ENCODE measurements around the gene RRAS2. TPM values are rescaled to one million over a fixed set of nuclear protein-coding genes. Genes with fewer than 3 reads are reported as not detected.

The RRAS2 gene
- total and polyA plus RNA-seq, 9 of the 15 experiments (the other 6 are each of a cell fraction or from before 2014, with no cell fraction given), result 9.4 to 47.5 (median 37.6) TPM

DNA sequence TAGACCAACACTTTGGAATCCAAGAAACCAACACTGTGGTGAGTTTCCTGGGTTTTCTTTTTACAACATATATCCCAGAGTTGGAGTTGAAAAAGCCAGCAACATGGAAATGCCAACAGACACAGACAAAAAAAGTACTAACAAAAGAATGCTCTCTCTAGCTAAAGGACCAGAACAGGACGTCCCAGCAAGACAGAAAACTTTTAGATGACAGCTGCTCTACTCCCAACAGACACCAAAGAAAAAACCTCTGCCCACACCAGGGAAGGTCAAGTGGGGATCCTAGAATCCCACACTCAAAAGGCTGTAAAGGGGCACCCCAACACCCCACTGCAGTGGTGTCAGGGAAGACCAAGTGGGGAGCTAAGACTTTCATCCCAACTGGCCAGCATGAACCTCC is 23.3 kb downstream of the RRAS2 start:
- BruUV-seq (replicated peaks), result no TSS peak
- intact Hi-C loops (cut with micrococcal nuclease), result no loop called here

More for the DNA sequence above, 23.3 kb downstream of the RRAS2 start:
- in situ Hi-C loops (cut with MboI), result no loop called here
- no peaks in the 10 kb centered on the region for H3K36me3 ChIP-seq (ENCODE audit: control insufficient read depth, insufficient read depth, low read length)
- no peaks in the 10 kb centered on the region; a peak in 1 of 5 replicates for H3K4me1 ChIP-seq (replicated peaks in 1 of 2; ENCODE audit: control insufficient read depth in 2 of 2, insufficient read depth in 2 of 2, low read length in 2 of 2)
- no peaks in the 10 kb centered on the region for H3K27me3 ChIP-seq (ENCODE audit: control insufficient read depth in 2 of 2, insufficient read depth in 2 of 2, low read length in 2 of 2)
- H2AFZ ChIP-seq (ENCODE audit: low read depth, low read length), result no peak overlapping the region
- TF ChIP-seq FIP1L1 (IDR thresholded peaks at IDR 0.05; ENCODE audit: low read depth, low read length, poor library complexity, severe bottlenecking) (no peak), FOXK1 (CRISPR knock-in tag; IDR thresholded peaks at IDR 0.05; ENCODE audit: borderline replicate concordance) (no peak), FOS (IDR thresholded peaks at IDR 0.05; ENCODE audit: extremely low read depth, insufficient read length) (no peak), CREM (IDR thresholded peaks at IDR 0.05; ENCODE audit: low read depth) (no peak), BRD4 (IDR thresholded peaks at IDR 0.05) (no peak), HDAC8 (tag; IDR thresholded peaks at IDR 0.05) (no peak)
- TF ChIP-seq, protein P1, sequence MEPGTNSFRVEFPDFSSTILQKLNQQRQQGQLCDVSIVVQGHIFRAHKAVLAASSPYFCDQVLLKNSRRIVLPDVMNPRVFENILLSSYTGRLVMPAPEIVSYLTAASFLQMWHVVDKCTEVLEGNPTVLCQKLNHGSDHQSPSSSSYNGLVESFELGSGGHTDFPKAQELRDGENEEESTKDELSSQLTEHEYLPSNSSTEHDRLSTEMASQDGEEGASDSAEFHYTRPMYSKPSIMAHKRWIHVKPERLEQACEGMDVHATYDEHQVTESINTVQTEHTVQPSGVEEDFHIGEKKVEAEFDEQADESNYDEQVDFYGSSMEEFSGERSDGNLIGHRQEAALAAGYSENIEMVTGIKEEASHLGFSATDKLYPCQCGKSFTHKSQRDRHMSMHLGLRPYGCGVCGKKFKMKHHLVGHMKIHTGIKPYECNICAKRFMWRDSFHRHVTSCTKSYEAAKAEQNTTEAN (CRISPR knock-in tag; IDR thresholded peaks at IDR 0.05), result no peak
- TF ChIP-seq, protein P2, sequence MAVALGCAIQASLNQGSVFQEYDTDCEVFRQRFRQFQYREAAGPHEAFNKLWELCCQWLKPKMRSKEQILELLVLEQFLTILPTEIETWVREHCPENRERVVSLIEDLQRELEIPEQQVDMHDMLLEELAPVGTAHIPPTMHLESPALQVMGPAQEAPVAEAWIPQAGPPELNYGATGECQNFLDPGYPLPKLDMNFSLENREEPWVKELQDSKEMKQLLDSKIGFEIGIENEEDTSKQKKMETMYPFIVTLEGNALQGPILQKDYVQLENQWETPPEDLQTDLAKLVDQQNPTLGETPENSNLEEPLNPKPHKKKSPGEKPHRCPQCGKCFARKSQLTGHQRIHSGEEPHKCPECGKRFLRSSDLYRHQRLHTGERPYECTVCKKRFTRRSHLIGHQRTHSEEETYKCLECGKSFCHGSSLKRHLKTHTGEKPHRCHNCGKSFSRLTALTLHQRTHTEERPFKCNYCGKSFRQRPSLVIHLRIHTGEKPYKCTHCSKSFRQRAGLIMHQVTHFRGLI (CRISPR knock-in tag; IDR thresholded peaks at IDR 0.05), result no peak
- TF ChIP-seq, protein P3, sequence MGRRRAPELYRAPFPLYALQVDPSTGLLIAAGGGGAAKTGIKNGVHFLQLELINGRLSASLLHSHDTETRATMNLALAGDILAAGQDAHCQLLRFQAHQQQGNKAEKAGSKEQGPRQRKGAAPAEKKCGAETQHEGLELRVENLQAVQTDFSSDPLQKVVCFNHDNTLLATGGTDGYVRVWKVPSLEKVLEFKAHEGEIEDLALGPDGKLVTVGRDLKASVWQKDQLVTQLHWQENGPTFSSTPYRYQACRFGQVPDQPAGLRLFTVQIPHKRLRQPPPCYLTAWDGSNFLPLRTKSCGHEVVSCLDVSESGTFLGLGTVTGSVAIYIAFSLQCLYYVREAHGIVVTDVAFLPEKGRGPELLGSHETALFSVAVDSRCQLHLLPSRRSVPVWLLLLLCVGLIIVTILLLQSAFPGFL (CRISPR knock-in tag; IDR thresholded peaks at IDR 0.05), result no peak
- POLR2A ChIA-PET, result interaction anchor here (1.0 kb wide), 1 partner anchor 18 kb away, joined by 4 read pairs; no protein-coding TSS in a partner anchor
- no peak overlapping the region for H3K4me3 ChIP-seq
- no peak for DNase-seq (ENCODE audit: extremely low read depth in 1 of 4, low spot score in 3 of 4)
- no peak for ATAC-seq
- CTCF ChIA-PET (ENCODE audit: low intra/inter-chr PET ratio), result no interaction called here
- H3K9ac ChIP-seq (ENCODE audit: insufficient read depth in 1 of 2, low read depth in 2 of 2, low read length in 2 of 2), result no peak overlapping the region
- no peaks in the 10 kb centered on the region for H3K9me1 ChIP-seq (ENCODE audit: control insufficient read depth, insufficient read depth, low read length)
- no peak overlapping the region for H3K4me2 ChIP-seq (ENCODE audit: insufficient read depth, low read length)
- H3K79me2 ChIP-seq (ENCODE audit: control insufficient read depth, insufficient read depth, low read length), result peaks cover 73% of the 10 kb centered on the region
- peaks cover 3% of the 10 kb centered on the region for H3K9me3 ChIP-seq (replicated peaks; ENCODE audit: control insufficient read depth, insufficient read depth, low read depth, low read length)
- FAIRE-seq, result no peak
- 42% methylated on average over 1 of the region's 1 CpG for WGBS (ENCODE audit: insufficient coverage, low coverage, missing lambda C conversion rate)
- H4K20me1 ChIP-seq (replicated peaks; ENCODE audit: control insufficient read depth, insufficient read depth, low read length), result no peaks in the 10 kb centered on the region
- H3K27ac ChIP-seq (ENCODE audit: extremely low read depth, low read depth, low read length), result no peak overlapping the region
